SK-N-MC (cell line): ENCODE data around the gene VWDE.

Experiments
- EZH2 ChIP-seq: fragments of 200-600 bp; sonication (generic); IDR thresholded peaks from one replicate; pipeline ENCODE4 v1.6.1; 2017; ENCODE audit warnings: antibody characterized with exemption
- POLR2AphosphoS5 ChIP-seq: IDR thresholded peaks from 2 replicates; pipeline ENCODE4 v1.6.1; 2012; ENCODE audit warnings: mild to moderate bottlenecking, low read depth, low read length, borderline replicate concordance

DNA sequence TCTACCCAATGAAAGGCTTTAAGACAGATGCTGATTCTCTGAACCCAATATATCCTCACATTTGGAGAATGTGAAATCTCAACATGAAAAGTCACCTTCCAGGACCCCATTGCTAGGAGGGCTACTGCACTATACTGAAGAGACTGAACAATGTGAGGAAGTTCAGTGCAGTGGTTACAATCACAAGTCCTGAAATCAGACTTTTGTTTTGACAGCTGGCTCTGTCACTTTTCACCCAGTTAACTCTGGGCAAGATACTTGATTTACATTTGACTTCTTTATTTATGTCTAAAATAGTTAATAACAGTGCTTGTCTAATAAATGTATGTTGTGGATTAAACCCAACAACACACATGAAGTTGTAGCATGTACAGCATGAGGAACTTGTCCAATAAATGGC is 14.8 kb upstream of the VWDE start:
- TF ChIP-seq EZH2 (no peak), POLR2AphosphoS5 (no peak)
